Endothelial cell of umbilical vein (primary cell): ENCODE results near the gene MAFF. TPM values are rescaled to one million over a fixed set of nuclear protein-coding genes. Genes with fewer than 3 reads are reported as not detected.

Experiments
- BruUV-seq: library from RNA; stranded (reverse); fragments of 400-500 nt; replicated peaks from 2 replicates; lab custom pipeline; 2021; lab: Mats Ljungman, UMichigan
- CTCF ChIA-PET: fragments of 300-600, 350-600 bp; sonication (Branson Sonifier 250); formaldehyde crosslinking; loops from one replicate; lab custom pipeline; 2021; ENCODE audit warnings: antibody characterized with exemption, inconsistent platforms; lab: Charles Lee
- POLR2A ChIA-PET: fragments of 300-600, 350-600 bp; sonication (Branson Sonifier 250); formaldehyde crosslinking; loops from one replicate; lab custom pipeline; 2021; ENCODE audit warnings: antibody characterized with exemption, inconsistent platforms; lab: Charles Lee
- DNase-seq: peaks from one replicate; pipeline ENCODE4 v3.0.0-alpha.2; 2011; ENCODE audit warnings: low read depth, low spot score
- FAIRE-seq: peaks from 2 replicates; lab custom pipeline; 2011; peaks lifted over from hg19 to GRCh38; lab: Jason Lieb, UNC
- H2AFZ ChIP-seq: 2 replicates; pipeline ENCODE4 v1.6.0; 2012; ENCODE audit warnings: low read depth, low read length, control low read depth, inconsistent platforms
- H3K27ac ChIP-seq: 2 replicates; pipeline ENCODE4 v1.5.1; 2011; ENCODE audit warnings: low read depth, mild to moderate bottlenecking, control low read depth, low read length, moderate library complexity; ENCODE audit not compliant: insufficient read depth
- H3K27me3 ChIP-seq, 2 experiments: 2 replicates each; pipeline versions ENCODE4 v1.6.0 to v1.6.1; 2011; ENCODE audit warnings: low read length in 2 of 2, mixed read lengths in 1 of 2; ENCODE audit not compliant: control insufficient read depth in 2 of 2, insufficient read depth in 2 of 2
- H3K36me3 ChIP-seq, 2 experiments: 2 replicates in 1 of 2; 3 replicates in 1 of 2; pipeline ENCODE4 v1.5.1; 2011; ENCODE audit warnings: low read length in 2 of 2, mild to moderate bottlenecking in 1 of 2, moderate library complexity in 1 of 2; ENCODE audit not compliant: control insufficient read depth in 2 of 2, insufficient read depth in 2 of 2; ENCODE audit errors: extremely low read depth in 1 of 2
- H3K4me1 ChIP-seq: 3 replicates; pipeline ENCODE4 v1.5.1; 2011; ENCODE audit warnings: mild to moderate bottlenecking, low read length; ENCODE audit not compliant: control insufficient read depth, insufficient read depth; ENCODE audit errors: extremely low read depth
- H3K4me2 ChIP-seq: 2 replicates; pipeline ENCODE4 v1.6.1; 2011; ENCODE audit warnings: low read length, control low read depth, mixed read lengths; ENCODE audit not compliant: insufficient read depth
- H3K4me3 ChIP-seq, 3 experiments: fragments of 200-600 bp in 1 of 3; sonication (generic), shearing (Covaris generic) in 1 of 3; replicated peaks in 1 of 3; 2 replicates each; pipeline ENCODE4 v1.5.1; 2011 to 2016; ENCODE audit warnings: control low read depth in 3 of 3, low read length in 3 of 3, mild to moderate bottlenecking in 2 of 3, inconsistent platforms in 1 of 3, low read depth in 1 of 3, moderate library complexity in 1 of 3; ENCODE audit not compliant: insufficient read depth in 1 of 3
- H3K79me2 ChIP-seq: 2 replicates; pipeline ENCODE4 v1.6.0; 2012; ENCODE audit warnings: low read length, inconsistent platforms; ENCODE audit not compliant: control insufficient read depth, insufficient read depth
- H3K9ac ChIP-seq: replicated peaks from 2 replicates; pipeline ENCODE3; 2011; ENCODE audit warnings: low read length, control low read depth; ENCODE audit not compliant: insufficient read depth; ENCODE audit errors: extremely low read depth
- H3K9me1 ChIP-seq: replicated peaks from 3 replicates; pipeline ENCODE4 v1.6.0; 2011; ENCODE audit warnings: mild to moderate bottlenecking, low read length; ENCODE audit not compliant: control insufficient read depth, insufficient read depth; ENCODE audit errors: extremely low read depth
- H3K9me3 ChIP-seq: replicated peaks from 2 replicates; pipeline ENCODE4 v1.5.1; 2012; ENCODE audit warnings: low read length, inconsistent platforms; ENCODE audit not compliant: control insufficient read depth, insufficient read depth
- H4K20me1 ChIP-seq: replicated peaks from 2 replicates; pipeline ENCODE3; 2011; ENCODE audit warnings: mild to moderate bottlenecking, low read length; ENCODE audit not compliant: control insufficient read depth, insufficient read depth; ENCODE audit errors: extremely low read depth
- CTCF ChIP-seq, 2 donors: IDR thresholded peaks; 1 replicate in 1 of 2; 2 replicates in 1 of 2; pipeline ENCODE4 v1.5.1; 2011; ENCODE audit warnings: low read length in 2 of 2, mild to moderate bottlenecking in 2 of 2, moderate library complexity in 2 of 2, control low read depth in 1 of 2, inconsistent platforms in 1 of 2, low read depth in 1 of 2; ENCODE audit not compliant: insufficient read depth in 1 of 2; ENCODE audit errors: extremely low read depth in 1 of 2
- EZH2 ChIP-seq: IDR thresholded peaks from 2 replicates; pipeline ENCODE4 v1.6.1; 2012; ENCODE audit warnings: borderline replicate concordance, low read depth, mild to moderate bottlenecking, moderate library complexity, low read length, inconsistent platforms; ENCODE audit not compliant: severe bottlenecking
- FOS ChIP-seq: IDR thresholded peaks from 2 replicates; pipeline ENCODE4 v1.6.1; 2011; ENCODE audit warnings: mild to moderate bottlenecking, low read length, moderate library complexity, borderline replicate concordance; ENCODE audit not compliant: insufficient read depth
- GATA2 ChIP-seq: IDR thresholded peaks from 2 replicates; pipeline ENCODE4 v1.7.0; 2011; ENCODE audit warnings: low read depth, mild to moderate bottlenecking, moderate library complexity, mixed read lengths, low read length; ENCODE audit not compliant: insufficient read length, insufficient read depth
- JUN ChIP-seq: IDR thresholded peaks from 2 replicates; pipeline ENCODE4 v1.6.1; 2011; ENCODE audit warnings: borderline replicate concordance, low read depth; ENCODE audit not compliant: insufficient read length, insufficient read depth
- MAX ChIP-seq: IDR thresholded peaks from 2 replicates; pipeline ENCODE4 v1.6.1; 2011; ENCODE audit not compliant: insufficient read depth, insufficient read length
- MYC ChIP-seq: IDR thresholded peaks from one replicate; pipeline ENCODE4 v1.6.1; 2011; ENCODE audit warnings: mild to moderate bottlenecking, low read depth, low read length
- POLR2A ChIP-seq: IDR thresholded peaks from 2 replicates; pipeline ENCODE4 v1.6.1; 2012; ENCODE audit warnings: low read depth, mild to moderate bottlenecking, control low read depth, low read length
- POLR2AphosphoS5 ChIP-seq: IDR thresholded peaks from 2 replicates; pipeline ENCODE4 v1.6.1; 2012; ENCODE audit warnings: low read depth, mild to moderate bottlenecking, control low read depth, low read length, moderate library complexity; ENCODE audit not compliant: insufficient read depth
- dilution Hi-C: fragments of 300-500 bp; cut with MboI; formaldehyde crosslinking; loops from one replicate; pipeline ENCODE4 v1.15.0; 2019; ENCODE audit warnings: low sequenced_read_pairs; ENCODE audit not compliant: extremely low pct_ligation_motif_present
- intact Hi-C: fragments of 100-400 bp; cut with micrococcal nuclease; formaldehyde crosslinking; loops from one replicate; pipeline ENCODE4 v1.10.0; 2022
- polyA plus RNA-seq, 4 experiments: library from polyadenylated mRNA; depleted of rRNA in 3 of 4; stranded (reverse) in 3 of 4; unstranded in 1 of 4; fragments of >200 nt; gene quantifications; 2 replicates each; pipeline versions ENCODE4 v1.2.1 to v1.2.3, GENCODE V29; 2011 to 2012; ENCODE audit warnings: missing spikeins in 1 of 4
- total RNA-seq: library from RNA; stranded (reverse); gene quantifications from 2 replicates; pipeline ENCODE4 v1.2.3, GENCODE V29; 2021

The MAFF gene
- total and polyA plus RNA-seq, 2 donors (not counting 3 experiments of a cell fraction or from before 2014, with no cell fraction given), result 29.0 to 61.2 TPM

- BruUV-seq, result no TSS peak
- Histone ChIP-seq H3K9me3 (no peaks in the 10 kb centered on the region), H3K27me3 (no peaks in the 10 kb centered on the region), H3K79me2 (no peaks in the 10 kb centered on the region), H3K9ac (no peak overlapping the region), H2AFZ (no peak overlapping the region), H3K4me2 (no peak overlapping the region), H3K4me3 (no peak overlapping the region), H3K36me3 (no peaks in the 10 kb centered on the region), H4K20me1 (no peaks in the 10 kb centered on the region), H3K27ac (no peak overlapping the region), H3K9me1 (no peaks in the 10 kb centered on the region), H3K4me1 (peaks cover 10% of the 10 kb centered on the region)
- intact Hi-C loops (no loop called here), dilution Hi-C loops (no loop called here)
- no peak for TF ChIP-seq GATA2
- TF ChIP-seq MYC, result no peak
- TF ChIP-seq JUN, result no peak
- no peak for TF ChIP-seq POLR2A
- no peak for TF ChIP-seq CTCF (IDR thresholded peaks at IDR 0.05; ENCODE audit: extremely low read depth in 1 of 2, insufficient read depth in 1 of 2, low read depth in 1 of 2, low read length in 2 of 2)
- TF ChIP-seq FOS, result no peak
- no peak for TF ChIP-seq POLR2AphosphoS5
- no peak for TF ChIP-seq MAX
- TF ChIP-seq EZH2, result no peak
- FAIRE-seq (peak; percentile 75), DNase-seq (peak; percentile 75)
- ChIA-PET CTCF (interaction anchor here (1.4 to 1.8 kb wide), 3 partner anchors 9 to 73 kb away, joined by 3 to 14 read pairs (median 5); no protein-coding TSS in a partner anchor), POLR2A (interaction anchor here (1.8 kb wide), 1 partner anchor 12 kb away, joined by 7 read pairs; no protein-coding TSS in a partner anchor)
These were observed 14.2 kb upstream of the MAFF start for GRCh38 chr22:38187413-38188212.
